Cortex of kidney (tissue), 1 donor: Measurements from ENCODE around the gene URB1.
"Not testable (repeated sequence)": the region's sequence is repeated elsewhere in the genome, so short reads cannot be mapped to it uniquely, and the experiment has no call there.

ENCODE experiments used
- DNase-seq: peaks from one replicate; lab custom pipeline; 2025; lab: John Stamatoyannopoulos, UW

The URB1 gene

GRCh38 chr21:32377506-32377905 lies 15.3 kb downstream of the URB1 start:
- DNase-seq, result no peak

- DNase-seq, result no peak
Observed at GRCh38 chr21:32372755-32373154, 20.1 kb downstream of the URB1 start.

- no peak for DNase-seq
Observed at GRCh38 chr21:32371913-32372314, 20.9 kb downstream of the URB1 start.

GRCh38 chr21:32370998-32371766 lies 21.6 kb downstream of the URB1 start:
- DNase-seq, result no peak

GRCh38 chr21:32368961-32369360 lies 23.9 kb downstream of the URB1 start:
- not testable (repeated sequence) for DNase-seq

GRCh38 chr21:32368386-32368785 lies 24.4 kb downstream of the URB1 start:
- DNase-seq, result no peak

GRCh38 chr21:32367158-32367557 lies 25.7 kb downstream of the URB1 start:
- no peak for DNase-seq

- DNase-seq, result no peak
Observed at GRCh38 chr21:32366191-32366590, 26.6 kb downstream of the URB1 start.

GRCh38 chr21:32364796-32365195 lies 28.0 kb downstream of the URB1 start:
- no peak for DNase-seq

GRCh38 chr21:32364387-32364786 lies 28.4 kb downstream of the URB1 start:
- no peak for DNase-seq

- no peak for DNase-seq
Observed at GRCh38 chr21:32360401-32360975, 32.3 kb downstream of the URB1 start.

GRCh38 chr21:32359719-32360260 lies 33.0 kb downstream of the URB1 start:
- DNase-seq, result no peak

- no peak for DNase-seq
Observed at GRCh38 chr21:32356874-32357395, 35.9 kb downstream of the URB1 start.

- DNase-seq, result no peak
Observed at GRCh38 chr21:32353002-32353711, 39.7 kb downstream of the URB1 start.

- no peak for DNase-seq
Observed at GRCh38 chr21:32352526-32352925, 40.3 kb downstream of the URB1 start.

- no peak for DNase-seq
Observed at GRCh38 chr21:32351428-32351827, 41.4 kb downstream of the URB1 start.

- DNase-seq, result no peak
Observed at GRCh38 chr21:32350981-32351380, 41.8 kb downstream of the URB1 start.

- no peak for DNase-seq
Observed at GRCh38 chr21:32350211-32350980, 42.4 kb downstream of the URB1 start.

- DNase-seq, result no peak
Observed at GRCh38 chr21:32349333-32349944, 43.4 kb downstream of the URB1 start.

GRCh38 chr21:32348604-32349332 lies 44.0 kb downstream of the URB1 start:
- DNase-seq, result no peak

GRCh38 chr21:32347977-32348376 lies 44.8 kb downstream of the URB1 start:
- no peak for DNase-seq
